Middle frontal gyrus (tissue), 1 donor: ENCODE results near the gene KCTD2.

Experiments used
- DNase-seq: peaks from one replicate; pipeline ENCODE4 v3.0.0-alpha.2; 2015; ENCODE audit warnings: low spot score; ENCODE audit errors: extremely low spot score

The KCTD2 gene

DNA sequence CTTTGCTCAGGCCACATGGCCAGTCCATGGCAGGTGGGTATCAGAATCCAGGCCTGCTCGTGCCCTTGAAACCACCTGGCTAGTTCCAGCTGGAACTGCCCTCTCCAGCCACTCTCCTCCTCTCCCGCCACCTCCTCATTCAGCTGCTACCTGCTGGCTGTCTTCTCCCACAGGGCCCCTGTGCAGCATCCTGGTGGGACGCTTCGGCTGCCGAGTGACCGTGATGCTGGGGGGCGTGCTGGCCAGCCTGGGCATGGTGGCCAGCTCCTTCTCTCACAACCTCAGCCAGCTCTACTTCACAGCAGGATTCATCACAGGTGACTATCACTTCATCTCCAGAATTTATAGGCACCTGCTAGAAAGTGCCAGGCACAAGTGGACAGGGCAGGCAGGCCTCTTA lies 50.8 kb downstream of the KCTD2 start:
- no peak for DNase-seq

DNA sequence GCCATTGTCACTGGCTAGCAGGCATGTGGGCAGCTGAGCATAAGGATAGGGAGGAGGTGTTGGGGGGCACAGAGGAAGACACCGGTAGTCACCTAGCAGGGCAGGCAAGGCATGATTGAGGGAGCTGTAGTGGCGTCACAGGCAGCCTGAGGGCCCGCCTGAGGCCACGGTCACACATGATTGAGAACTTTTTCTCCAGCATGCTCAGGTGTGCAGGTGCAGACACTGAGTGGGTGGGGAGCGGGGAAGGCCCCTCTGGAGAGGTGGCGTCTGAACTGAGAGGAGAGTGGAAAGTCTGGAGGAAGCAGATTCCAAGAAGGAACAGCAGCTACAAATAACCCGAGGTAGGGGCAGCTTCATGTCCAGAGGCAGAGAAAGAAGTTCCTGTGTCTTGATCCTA lies 51.8 kb downstream of the KCTD2 start:
- DNase-seq, result no peak

DNA sequence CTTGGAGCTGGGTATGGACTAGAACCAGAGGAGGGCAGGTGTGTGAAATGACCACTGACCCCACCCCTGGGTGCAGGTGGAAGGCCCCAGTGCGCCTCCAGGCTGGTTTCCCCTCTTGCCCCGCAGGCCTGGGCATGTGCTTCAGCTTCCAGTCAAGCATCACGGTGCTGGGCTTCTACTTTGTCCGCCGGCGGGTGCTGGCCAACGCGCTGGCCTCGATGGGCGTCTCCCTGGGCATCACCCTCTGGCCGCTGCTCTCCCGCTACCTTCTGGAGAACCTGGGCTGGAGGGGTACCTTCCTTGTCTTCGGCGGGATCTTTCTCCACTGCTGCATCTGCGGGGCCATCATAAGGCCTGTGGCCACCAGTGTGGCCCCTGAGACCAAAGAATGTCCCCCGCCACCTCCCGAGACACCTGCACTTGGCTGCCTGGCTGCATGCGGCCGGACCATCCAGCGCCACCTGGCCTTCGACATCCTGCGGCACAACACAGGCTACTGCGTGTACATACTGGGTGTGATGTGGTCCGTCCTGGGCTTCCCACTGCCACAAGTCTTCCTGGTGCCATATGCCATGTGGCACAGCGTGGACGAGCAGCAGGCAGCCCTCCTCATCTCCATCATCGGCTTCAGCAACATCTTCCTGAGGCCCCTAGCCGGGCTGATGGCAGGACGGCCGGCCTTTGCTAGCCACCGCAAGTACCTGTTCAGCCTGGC lies 53.0 kb downstream of the KCTD2 start:
- DNase-seq, result no peak

DNA sequence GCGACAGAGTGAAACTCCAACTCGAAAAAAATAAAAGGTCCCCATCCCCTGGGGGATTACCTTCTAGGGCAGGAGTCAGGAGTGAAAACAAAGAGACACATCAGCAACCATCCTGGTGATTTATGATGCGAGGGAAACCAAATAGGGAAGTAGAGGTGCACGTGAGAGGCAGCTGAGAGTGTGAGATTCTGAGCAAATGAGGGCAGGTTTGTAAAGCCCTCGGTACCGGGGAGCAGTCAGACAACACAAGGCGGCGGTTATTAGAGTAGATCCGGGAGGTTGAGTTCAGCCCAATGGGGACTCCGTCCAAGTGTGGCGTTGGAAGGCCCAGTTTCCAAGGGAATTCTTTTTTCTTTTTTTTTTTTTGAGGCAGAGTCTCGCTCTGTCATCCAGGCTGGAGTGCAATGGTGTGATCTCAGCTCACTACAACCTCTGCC lies 55.4 kb downstream of the KCTD2 start:
- no peak for DNase-seq

DNA sequence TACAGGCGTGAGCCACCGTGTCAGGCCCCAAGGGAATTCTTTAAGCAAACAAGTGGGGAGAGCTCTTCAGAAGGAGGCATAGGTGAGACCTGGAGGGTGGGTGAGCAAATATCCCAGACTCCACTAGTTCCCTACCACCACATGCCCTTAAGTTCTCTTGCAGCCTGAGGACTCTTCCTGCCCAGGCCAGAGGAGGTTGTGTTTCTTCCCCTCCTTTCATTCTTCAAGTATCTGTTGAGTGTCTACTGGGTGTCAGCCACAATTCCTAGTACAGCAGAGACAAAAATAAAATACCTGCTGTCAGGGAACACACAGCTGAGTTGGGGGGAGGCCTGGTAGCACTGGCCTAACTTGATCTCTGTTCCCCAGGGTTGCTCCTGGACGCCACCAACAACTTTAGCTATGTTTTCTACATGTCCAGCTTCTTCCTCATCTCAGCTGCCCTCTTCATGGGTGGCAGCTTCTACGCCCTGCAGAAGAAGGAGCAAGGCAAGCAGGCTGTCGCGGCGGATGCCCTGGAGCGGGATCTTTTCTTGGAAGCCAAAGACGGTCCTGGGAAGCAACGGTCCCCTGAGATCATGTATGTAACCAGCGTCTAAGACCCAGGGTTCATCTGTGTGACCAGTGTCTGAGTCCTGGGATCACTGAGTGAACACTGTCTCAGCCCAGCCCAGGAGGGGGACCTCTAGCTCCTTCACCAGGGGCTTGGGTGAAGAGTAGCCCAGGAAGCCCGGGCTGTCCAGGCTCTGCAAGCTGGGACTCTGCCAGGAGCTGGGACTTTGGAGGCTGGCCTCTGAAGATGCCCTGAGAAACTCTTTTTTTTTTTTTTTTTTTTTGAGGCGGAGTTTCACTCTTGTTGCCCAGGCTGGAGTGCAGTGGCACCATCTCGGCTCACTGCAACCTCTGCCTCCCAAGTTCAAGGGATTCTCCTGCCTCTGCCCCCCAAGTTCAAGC lies 56.9 kb downstream of the KCTD2 start:
- no peak for DNase-seq

- no peak for DNase-seq
Measured at GRCh38 chr17:75105126-75106080, 58.4 kb downstream of the KCTD2 start.

DNA sequence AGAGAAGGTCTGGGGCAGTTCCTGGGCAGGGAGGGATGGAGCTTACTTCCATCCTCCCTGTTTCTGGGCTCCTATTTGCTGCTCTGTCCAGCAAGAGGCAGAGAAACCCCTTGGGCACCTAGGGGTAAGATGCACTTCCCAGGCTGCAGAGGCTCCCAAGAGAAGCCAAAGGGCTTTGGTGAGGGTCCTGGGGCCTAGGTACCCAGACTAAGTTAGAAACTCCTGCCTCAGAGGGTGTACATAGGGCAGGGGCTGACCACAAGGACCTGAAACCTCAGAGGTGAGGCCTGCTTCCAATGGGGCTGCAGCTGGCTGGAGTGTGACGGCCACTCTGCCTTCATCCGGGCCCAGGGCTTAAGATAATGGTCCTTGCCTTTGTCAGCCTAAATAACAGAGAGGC lies 61.2 kb downstream of the KCTD2 start:
- DNase-seq, result no peak

- no peak for DNase-seq
Measured at GRCh38 chr17:75109046-75109406, 62.0 kb downstream of the KCTD2 start.

GRCh38 chr17:75109407-75110233 lies 62.6 kb downstream of the KCTD2 start, which contains the start of gene ARMC7:
TSS of gene ARMC7 (plus strand) at chr17:75109969. CDS start at chr17:75110289, 320 bp downstream.
- DNase-seq, result peak; percentile 85

DNA sequence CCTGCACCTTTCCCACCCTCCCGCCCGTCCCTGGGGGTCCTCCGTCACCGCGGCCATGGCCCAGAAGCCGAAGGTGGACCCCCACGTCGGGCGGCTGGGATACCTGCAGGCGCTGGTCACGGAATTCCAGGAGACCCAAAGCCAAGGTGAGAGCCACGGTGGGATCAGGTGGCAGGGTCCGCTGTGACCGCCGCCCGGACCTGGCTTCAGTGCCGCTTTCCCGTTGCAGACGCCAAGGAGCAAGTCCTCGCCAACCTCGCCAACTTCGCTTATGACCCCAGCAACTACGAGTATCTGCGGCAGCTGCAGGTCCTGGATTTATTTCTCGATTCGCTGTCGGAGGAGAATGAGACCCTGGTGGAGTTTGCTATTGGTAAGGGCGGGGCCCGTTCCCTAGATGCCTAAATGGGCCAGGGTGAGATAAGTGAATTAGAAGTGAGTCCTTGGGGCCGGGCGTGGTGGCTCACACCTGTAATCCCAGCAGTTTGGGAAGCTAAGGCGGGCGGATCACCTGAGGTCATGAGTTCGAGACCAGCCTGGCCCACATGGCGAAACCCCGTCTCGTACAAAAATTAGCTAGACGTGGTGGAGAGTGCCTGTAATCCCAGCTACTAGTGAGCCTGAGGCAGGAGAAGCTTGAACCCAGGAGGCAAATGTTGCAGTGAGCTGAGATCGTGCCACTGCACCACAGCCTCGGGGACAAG lies 63.4 kb downstream of the KCTD2 start:
- no peak for DNase-seq

DNA sequence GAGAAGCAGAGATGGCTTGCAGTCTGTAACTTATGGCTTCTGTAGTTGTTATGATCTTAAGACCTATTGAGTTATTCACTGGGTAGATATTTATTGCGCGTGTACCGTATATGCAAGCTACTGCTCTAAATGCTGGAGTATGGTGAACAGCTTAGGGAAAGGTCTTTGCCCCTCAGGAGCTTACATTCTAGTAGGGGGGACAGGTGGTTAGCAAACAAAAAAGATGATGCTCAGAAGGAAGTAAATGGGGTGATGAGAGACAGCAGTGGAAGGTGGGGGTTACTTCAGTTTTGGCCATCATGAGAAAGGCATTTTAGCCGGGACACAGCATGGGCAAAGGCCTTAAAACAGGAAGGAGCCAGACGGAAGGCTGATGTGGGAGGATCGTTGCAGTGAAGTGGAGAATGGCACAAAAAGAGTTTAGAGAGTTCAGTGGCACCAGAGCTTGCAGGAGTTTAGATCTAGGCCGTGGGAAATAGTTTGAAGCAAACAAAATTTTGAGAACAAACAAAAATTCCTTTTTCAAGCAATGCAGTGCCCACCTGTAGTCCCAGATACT lies 64.8 kb downstream of the KCTD2 start:
- no peak for DNase-seq

DNA sequence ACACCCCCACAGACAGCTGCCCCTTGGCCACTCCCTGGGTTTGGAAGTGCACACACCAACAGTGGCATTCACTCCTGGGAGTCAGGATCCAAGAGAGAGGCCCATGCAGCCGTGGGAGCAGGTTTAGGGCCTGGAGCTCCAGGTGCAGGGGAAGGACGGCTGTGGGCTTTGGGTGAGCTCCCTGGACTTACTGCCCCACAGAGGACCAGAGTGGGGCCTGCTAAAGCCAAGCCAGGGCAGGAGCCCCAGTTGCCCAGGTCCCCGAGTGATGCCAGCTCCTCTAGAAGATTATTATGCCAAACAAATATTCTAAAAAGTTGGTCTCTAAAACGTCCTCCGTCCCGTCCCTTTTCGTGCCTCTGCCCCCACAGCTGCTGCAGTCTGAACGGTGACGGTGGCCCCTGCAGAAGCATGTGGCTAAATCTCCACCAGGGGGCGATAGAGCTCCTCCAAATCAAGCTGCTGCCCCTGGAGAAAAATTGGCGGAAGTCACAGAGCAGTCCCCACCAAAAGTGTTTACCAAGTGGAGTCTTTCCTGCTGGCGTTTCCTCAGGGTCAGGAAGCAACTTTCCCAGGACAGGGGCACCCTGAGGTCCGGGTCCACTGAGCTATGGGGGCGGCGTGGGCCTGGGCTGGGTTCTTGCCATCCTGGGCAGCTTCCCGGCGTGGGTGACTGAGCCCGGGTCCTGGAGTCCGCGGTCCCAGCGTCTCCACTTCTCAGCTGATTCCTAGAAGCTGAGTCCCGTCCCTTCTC lies 67.0 kb downstream of the KCTD2 start:
- DNase-seq, result peak; percentile 85

DNA sequence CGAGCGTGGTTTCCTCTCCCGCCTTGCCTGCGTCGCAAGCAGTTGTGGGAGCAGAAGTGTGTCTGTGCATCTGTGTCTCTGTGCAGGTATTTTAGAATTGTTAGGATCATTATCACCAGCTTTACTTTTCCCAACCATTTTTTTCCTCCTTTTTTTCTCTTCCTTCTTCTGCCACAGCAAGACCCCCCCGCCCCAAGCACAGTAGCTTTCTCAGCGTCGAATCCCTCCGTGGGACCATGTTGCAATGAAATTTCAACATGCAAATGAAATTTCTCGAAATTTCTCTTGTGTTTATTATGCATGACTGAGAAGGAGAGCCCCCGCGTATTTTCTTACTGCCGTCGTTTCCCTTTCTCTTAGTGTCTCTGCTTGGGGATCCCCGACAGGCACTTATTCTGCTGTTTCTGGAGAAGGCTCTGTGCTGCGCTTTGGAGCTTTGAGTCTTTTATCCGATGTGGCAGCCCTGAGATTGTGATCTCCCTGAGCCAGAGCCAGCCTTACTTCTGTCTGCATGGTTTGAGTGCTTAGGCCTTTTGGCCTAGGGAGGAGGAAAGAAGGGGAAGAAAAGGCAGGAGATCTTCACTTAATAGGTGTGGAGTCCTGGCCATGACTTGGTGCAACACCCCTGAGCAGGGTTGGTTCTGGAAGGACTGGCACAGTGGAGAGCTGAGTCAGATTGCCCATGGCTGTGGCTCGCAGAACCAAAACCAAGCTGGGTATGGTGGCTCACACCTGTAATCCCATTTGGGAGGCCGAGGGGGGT lies 67.7 kb downstream of the KCTD2 start:
- no peak for DNase-seq
